Measurements from ENCODE around the gene FCHSD1.

DNA sequence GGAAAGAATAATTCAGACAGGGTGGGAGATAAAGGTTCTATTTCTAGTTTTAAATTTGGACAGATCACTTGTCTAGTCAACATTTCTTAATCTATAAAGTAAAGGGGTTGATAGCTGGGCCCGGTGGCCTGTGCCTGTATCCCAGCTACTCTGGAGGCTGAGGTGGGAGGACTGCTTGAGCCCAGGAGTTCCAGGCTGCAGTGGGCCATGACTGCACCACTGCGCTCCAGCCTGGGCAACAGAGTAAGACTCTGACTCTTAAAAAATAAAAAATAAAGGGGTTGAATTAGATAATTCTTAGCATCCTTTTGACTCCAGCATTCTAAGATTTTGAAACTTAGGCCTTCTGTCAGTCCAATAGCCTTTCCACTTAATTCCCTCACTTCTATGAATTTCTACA lies 43.2 kb downstream of the FCHSD1 start:
- TF ChIP-seq POLR2AphosphoS5 (IDR thresholded peaks at IDR 0.05) (no peak), POLR2A (IDR thresholded peaks at IDR 0.05) (no peak)
